Medulla oblongata (tissue), 1 donor: Measurements from ENCODE around the gene CHST6.
"Not testable (repeated sequence)": the region's sequence is repeated elsewhere in the genome, so short reads cannot be mapped to it uniquely, and the experiment has no call there.

Experiments used
- DNase-seq: peaks from one replicate; pipeline ENCODE4 v3.0.0-alpha.2; 2015; ENCODE audit errors: extremely low spot score

Gene CHST6

GRCh38 chr16:75495076-75495674, at the start of gene CHST6:
TSS of gene CHST6 (minus strand) at chr16:75495441. CDS start at chr16:75479828, 15,613 bp downstream.
- peak; percentile 88 for DNase-seq

GRCh38 chr16:75542462-75542861, 47.2 kb upstream of the CHST6 start:
- not testable (repeated sequence) for DNase-seq

- no peak for DNase-seq
These were observed 46.0 kb upstream of the CHST6 start for GRCh38 chr16:75541236-75541635.

- DNase-seq, result peak; percentile 54
These were observed 43.8 kb upstream of the CHST6 start for GRCh38 chr16:75538882-75539565.

- DNase-seq, result no peak
These were observed 42.5 kb upstream of the CHST6 start for GRCh38 chr16:75537776-75538175.

- DNase-seq, result no peak
These were observed 40.7 kb upstream of the CHST6 start, which contains the start of gene CHST5 for GRCh38 chr16:75535901-75536300. TSS of gene CHST5 (minus strand) at chr16:75536108. CDS start at chr16:75530384, 5,724 bp downstream.

- no peak for DNase-seq
These were observed 40.1 kb upstream of the CHST6 start for GRCh38 chr16:75535211-75535843.

GRCh38 chr16:75534560-75535205, 39.4 kb upstream of the CHST6 start:
- no peak for DNase-seq

GRCh38 chr16:75532791-75533190, 37.5 kb upstream of the CHST6 start:
- DNase-seq, result no peak

GRCh38 chr16:75532142-75532765, 37.0 kb upstream of the CHST6 start:
- DNase-seq, result no peak

- DNase-seq, result no peak
These were observed 34.7 kb upstream of the CHST6 start for GRCh38 chr16:75529959-75530358.

GRCh38 chr16:75529056-75529905, 34.0 kb upstream of the CHST6 start:
- DNase-seq, result no peak

GRCh38 chr16:75527825-75528299, 32.6 kb upstream of the CHST6 start:
- DNase-seq, result no peak

- no peak for DNase-seq
These were observed 31.0 kb upstream of the CHST6 start for GRCh38 chr16:75526032-75526790.

GRCh38 chr16:75519175-75519574, 23.9 kb upstream of the CHST6 start:
- DNase-seq, result no peak

GRCh38 chr16:75516189-75516966, 21.1 kb upstream of the CHST6 start:
- peak; percentile 22 for DNase-seq

GRCh38 chr16:75514296-75514695, 19.1 kb upstream of the CHST6 start:
- no peak for DNase-seq

- DNase-seq, result peak; percentile 34
These were observed 11.3 kb upstream of the CHST6 start for GRCh38 chr16:75506574-75506973.

- DNase-seq, result no peak
These were observed 10.9 kb upstream of the CHST6 start for GRCh38 chr16:75506107-75506506.
